BJ (cell line): ENCODE measurements around the gene EMC8. TPM values are rescaled to one million over a fixed set of nuclear protein-coding genes. Genes with fewer than 3 reads are reported as not detected.

ENCODE experiments used
- CTCF ChIA-PET: fragments of 350-600 bp; formaldehyde crosslinking; extraction: SDS; loops from one replicate; lab custom pipeline; 2021; ENCODE audit warnings: antibody characterized with exemption, inconsistent platforms; lab: Yijun Ruan, JAX
- POLR2A ChIA-PET: fragments of 300-600 bp; sonication (Branson Sonifier 250); formaldehyde crosslinking; extraction: SDS; loops from one replicate; lab custom pipeline; 2021; ENCODE audit warnings: antibody characterized with exemption; lab: Charles Lee
- DNase-seq: peaks from one replicate; pipeline ENCODE4 v3.0.0-alpha.2; 2011; ENCODE audit warnings: low read depth
- H3K27me3 ChIP-seq: 2 replicates; pipeline ENCODE4 v1.6.0; 2011; ENCODE audit warnings: low read length; ENCODE audit not compliant: control insufficient read depth, insufficient read depth
- H3K36me3 ChIP-seq: 2 replicates; pipeline ENCODE4 v1.5.1; 2011; ENCODE audit warnings: low read length; ENCODE audit not compliant: control insufficient read depth, insufficient read depth
- H3K4me3 ChIP-seq: 2 replicates; pipeline ENCODE4 v1.5.1; 2011; ENCODE audit warnings: low read depth, mild to moderate bottlenecking, control low read depth, low read length
- polyA plus RNA-seq: library from polyadenylated mRNA; depleted of rRNA; stranded (reverse); fragments of >200 nt; gene quantifications from 2 replicates; pipeline ENCODE4 v1.2.3, GENCODE V29; 2011
- TF ChIP-seq, protein P1 (sequence below): IDR thresholded peaks from 2 replicates; pipeline ENCODE4 v1.5.1; 2011; ENCODE audit warnings: low read depth, mild to moderate bottlenecking, control low read depth, inconsistent platforms, low read length, moderate library complexity; ENCODE audit not compliant: insufficient read depth

The EMC8 gene
- polyA plus RNA-seq, 1 experiment, result 36.9 TPM

DNA sequence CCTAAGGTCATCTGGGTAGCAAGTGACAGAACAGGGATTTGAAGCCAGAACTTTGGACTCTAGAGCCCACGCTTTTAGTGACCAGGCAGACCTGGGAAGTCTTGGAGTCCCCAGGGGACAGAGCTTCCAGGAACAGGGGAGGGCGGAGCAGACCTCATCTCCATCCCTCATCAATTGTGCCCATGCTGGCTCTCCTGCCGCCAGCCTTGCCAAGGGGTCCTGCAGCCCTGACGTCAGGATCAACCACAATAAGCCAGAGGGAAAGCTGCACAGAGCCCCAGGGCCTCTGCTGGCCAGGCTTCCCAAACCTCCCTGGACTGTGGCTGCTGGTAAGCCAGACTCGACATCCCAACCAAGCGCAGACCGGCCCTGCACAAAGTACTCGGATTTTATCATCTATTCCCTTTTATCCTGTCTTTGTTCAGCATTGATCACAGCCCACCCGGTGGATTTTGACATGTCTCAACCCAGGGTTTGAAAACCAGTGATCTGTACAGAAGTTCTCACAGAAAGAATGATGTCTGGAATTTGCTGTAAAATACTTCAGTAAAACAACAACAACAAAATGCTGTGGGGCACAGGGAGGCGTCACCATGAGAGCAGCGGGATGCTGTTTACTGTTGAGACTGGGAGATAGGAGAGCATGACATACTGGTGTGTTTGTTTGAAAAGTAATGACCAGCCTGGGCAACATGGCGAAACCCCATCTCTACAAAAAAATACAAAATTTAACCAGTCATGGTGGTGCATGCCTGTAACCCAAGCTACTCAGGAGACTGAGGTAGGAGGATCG is 60.2 kb downstream of the EMC8 start:
- CTCF ChIA-PET, result interaction anchor here (0.7 kb wide), 1 partner anchor 15 kb away, joined by 3 read pairs; no protein-coding TSS in a partner anchor

DNA sequence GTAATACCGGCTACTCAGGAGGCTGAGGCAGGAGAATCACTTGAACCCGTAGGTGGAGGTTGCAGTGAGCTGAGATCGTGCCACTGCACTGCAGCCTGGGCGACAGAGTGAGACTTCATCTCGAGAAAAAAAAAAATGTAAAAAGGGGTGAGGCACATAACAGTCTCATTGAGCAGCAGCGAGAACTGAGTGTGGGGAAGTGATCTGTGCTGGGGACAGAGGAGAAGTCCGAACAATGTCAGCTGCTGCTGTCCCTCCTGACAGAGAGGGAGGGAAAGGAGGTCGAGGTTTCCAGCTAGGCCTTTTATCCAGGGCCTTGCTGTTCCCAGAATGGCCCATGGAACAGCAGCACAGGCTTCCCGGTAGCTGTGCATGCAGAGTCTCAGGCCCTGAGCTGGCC is 62.4 kb downstream of the EMC8 start:
- CTCF ChIA-PET, result interaction anchor here (0.8 to 1.5 kb wide), 3 partner anchors 9 to 18 kb away, joined by 3 to 4 read pairs (median 3); no protein-coding TSS in a partner anchor
- no peaks in the 10 kb centered on the region for H3K27me3 ChIP-seq
- POLR2A ChIA-PET, result no interaction called here
- no peak overlapping the region for H3K4me3 ChIP-seq
- no peaks in the 10 kb centered on the region for H3K36me3 ChIP-seq
- TF ChIP-seq, protein P1, sequence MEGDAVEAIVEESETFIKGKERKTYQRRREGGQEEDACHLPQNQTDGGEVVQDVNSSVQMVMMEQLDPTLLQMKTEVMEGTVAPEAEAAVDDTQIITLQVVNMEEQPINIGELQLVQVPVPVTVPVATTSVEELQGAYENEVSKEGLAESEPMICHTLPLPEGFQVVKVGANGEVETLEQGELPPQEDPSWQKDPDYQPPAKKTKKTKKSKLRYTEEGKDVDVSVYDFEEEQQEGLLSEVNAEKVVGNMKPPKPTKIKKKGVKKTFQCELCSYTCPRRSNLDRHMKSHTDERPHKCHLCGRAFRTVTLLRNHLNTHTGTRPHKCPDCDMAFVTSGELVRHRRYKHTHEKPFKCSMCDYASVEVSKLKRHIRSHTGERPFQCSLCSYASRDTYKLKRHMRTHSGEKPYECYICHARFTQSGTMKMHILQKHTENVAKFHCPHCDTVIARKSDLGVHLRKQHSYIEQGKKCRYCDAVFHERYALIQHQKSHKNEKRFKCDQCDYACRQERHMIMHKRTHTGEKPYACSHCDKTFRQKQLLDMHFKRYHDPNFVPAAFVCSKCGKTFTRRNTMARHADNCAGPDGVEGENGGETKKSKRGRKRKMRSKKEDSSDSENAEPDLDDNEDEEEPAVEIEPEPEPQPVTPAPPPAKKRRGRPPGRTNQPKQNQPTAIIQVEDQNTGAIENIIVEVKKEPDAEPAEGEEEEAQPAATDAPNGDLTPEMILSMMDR, result no peak
- DNase-seq, result no peak

More for the DNA sequence above, 60.2 kb downstream of the EMC8 start:
- DNase-seq, result no peak
- POLR2A ChIA-PET, result no interaction called here
- Histone ChIP-seq H3K27me3 (no peaks in the 10 kb centered on the region), H3K4me3 (no peak overlapping the region), H3K36me3 (no peaks in the 10 kb centered on the region)
- TF ChIP-seq, protein P1, result no peak

DNA sequence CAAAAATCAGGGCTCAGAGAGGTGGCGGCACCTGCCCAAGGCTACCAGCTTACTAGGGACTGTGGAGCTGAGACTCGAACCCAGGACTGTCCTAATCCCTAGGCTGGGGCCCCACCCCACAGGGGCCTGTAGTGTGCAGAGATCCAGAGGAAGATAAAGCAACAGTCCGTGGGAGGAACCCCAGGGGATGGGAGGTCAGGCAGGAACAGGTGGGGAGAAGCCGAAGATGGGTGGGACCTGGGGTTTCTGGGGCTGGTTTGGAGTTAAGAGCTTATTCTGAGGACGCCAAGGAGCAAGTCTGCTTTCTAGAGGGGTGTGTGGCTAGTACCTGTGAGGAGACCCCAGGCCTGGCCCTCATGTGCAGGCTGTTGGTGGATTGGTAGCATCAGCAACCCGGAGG is 63.4 kb downstream of the EMC8 start:
- TF ChIP-seq, protein P1, result no peak
- no peaks in the 10 kb centered on the region for H3K36me3 ChIP-seq
- ChIA-PET POLR2A (no interaction called here), CTCF (interaction anchor here (0.8 to 1.2 kb wide), 2 partner anchors 10 to 17 kb away, joined by 3 read pairs; no protein-coding TSS in a partner anchor)
- no peak for DNase-seq
- no peak overlapping the region for H3K4me3 ChIP-seq
- H3K27me3 ChIP-seq, result no peaks in the 10 kb centered on the region

DNA sequence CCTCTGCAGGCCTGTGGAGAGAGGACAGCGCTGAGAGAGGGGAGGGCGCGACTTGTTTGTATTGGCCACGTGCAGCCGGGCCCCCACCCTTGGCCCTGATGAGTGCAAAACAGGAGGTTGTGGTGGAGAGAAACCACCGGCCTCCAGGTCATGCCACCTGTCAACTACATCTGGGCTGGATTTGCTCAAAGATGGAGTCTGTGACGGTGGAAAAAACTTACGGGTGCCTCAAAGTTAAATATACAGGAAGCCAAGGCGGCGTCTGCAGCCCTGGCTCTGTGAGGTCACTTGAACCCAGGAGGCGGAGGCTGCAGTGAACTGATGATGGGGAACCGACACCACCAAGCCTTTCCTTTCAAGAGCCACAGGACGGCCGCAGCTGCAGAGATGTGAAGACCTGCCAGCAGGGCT is 64.1 kb downstream of the EMC8 start:
- CTCF ChIA-PET, result no interaction called here
- no peak overlapping the region for H3K4me3 ChIP-seq
- POLR2A ChIA-PET, result no interaction called here
- no peak for DNase-seq
- no peaks in the 10 kb centered on the region for H3K36me3 ChIP-seq
- no peaks in the 10 kb centered on the region for H3K27me3 ChIP-seq
- TF ChIP-seq, protein P1, result no peak

DNA sequence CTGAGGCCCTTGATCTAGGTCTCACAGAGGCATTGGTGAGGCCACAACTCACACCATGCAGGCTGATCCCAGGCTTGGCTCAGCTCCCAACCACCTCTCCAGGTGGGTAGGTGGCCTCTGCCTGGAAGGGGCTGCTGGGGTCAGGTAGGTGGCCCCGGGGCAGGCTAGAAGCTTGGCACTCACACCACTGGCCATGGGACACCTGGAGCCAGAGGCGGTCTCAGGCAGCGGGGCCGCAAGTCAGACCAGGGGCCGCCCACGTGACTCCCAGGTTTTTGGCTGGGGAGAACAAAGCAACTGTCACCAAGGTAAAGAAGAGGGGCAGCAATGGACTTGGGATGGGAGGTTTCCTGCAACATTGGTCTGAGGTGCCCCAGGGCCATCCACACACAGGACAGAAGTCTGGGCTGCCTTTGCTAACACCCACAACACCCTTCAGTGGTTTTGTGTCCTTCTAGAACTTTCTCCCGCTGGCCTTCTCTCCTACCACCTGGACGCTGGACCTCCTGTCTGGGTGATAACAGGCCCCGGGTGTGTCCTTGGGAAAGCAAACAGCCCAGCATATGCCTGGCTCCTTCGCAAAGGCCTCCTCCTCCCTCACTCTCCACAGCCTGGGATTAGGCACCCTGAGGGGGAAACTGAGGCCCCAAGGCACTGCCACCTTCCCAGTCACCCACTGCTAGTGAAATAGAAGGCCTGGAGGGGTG is 64.9 kb downstream of the EMC8 start:
- Histone ChIP-seq H3K27me3 (no peaks in the 10 kb centered on the region), H3K36me3 (no peaks in the 10 kb centered on the region), H3K4me3 (no peak overlapping the region)
- DNase-seq, result no peak
- POLR2A ChIA-PET, result no interaction called here
- TF ChIP-seq, protein P1, result no peak
- CTCF ChIA-PET, result interaction anchor here (0.9 to 1.0 kb wide), 2 partner anchors 11 to 18 kb away, joined by 3 to 4 read pairs; no protein-coding TSS in a partner anchor
